HL-60 (cell line): ENCODE data around the gene NMNAT3.

Experiments
- CTCF ChIP-seq: IDR thresholded peaks from one replicate; pipeline ENCODE4 v1.5.1; 2011; ENCODE audit warnings: low read length, control low read depth, inconsistent platforms; ENCODE audit not compliant: insufficient read depth
- GABPA ChIP-seq: IDR thresholded peaks from 2 replicates; pipeline ENCODE4 v1.6.1; 2012; ENCODE audit warnings: low read depth
- POLR2AphosphoS5 ChIP-seq: IDR thresholded peaks from 2 replicates; pipeline ENCODE4 v1.6.1; 2012; ENCODE audit warnings: low read depth
- REST ChIP-seq: IDR thresholded peaks from 2 replicates; pipeline ENCODE4 v1.6.1; 2012; ENCODE audit warnings: low read depth; ENCODE audit not compliant: insufficient replicate concordance
- SPI1 ChIP-seq: IDR thresholded peaks from 2 replicates; pipeline ENCODE4 v1.6.1; 2012; ENCODE audit warnings: low read depth, mild to moderate bottlenecking, borderline replicate concordance

- TF ChIP-seq CTCF (no peak), POLR2AphosphoS5 (no peak), REST (no peak), SPI1 (no peak), GABPA (no peak)
Observed at GRCh38 chr3:139646512-139646911, 31.3 kb downstream of the NMNAT3 start.
